A549 treated with DMSO at 1 μM for 4 hours (cell line): Measurements from ENCODE around the gene CDHR2. TPM values are rescaled to one million over a fixed set of nuclear protein-coding genes. Genes with fewer than 3 reads are reported as not detected.

Source experiments
- total RNA-seq: library from RNA; stranded (reverse); fragments of 200-300 nt; extraction: Qiagen RNA extraction; gene quantifications from 5 replicates; pipeline ENCODE4 v1.2.3, GENCODE V29; 2022; ENCODE audit warnings: low read depth

The CDHR2 gene
- total RNA-seq, result 0.04 to 0.08 TPM (median 0.06 TPM) in 5 replicates

GRCh38 chr5:176548967-176549444, at the start of gene CDHR2:
CDHR2 (plus strand) TSS chr5:176549342; CDS start chr5:176565353, 16,011 bp downstream.

GRCh38 chr5:176536902-176537553, 12.1 kb upstream of the CDHR2 start, which contains the start of gene RNF44:
RNF44 (minus strand) TSS chr5:176537402; CDS start chr5:176532472, 4,930 bp downstream.

GRCh38 chr5:176609724-176610434, 60.7 kb downstream of the CDHR2 start, which contains the start of gene GPRIN1:
GPRIN1 (minus strand) TSS chr5:176610156; CDS start chr5:176599834, 10,322 bp downstream.

GRCh38 chr5:176629853-176630680, 80.9 kb downstream of the CDHR2 start, which contains the start of the genes EIF4E1B and SNCB:
EIF4E1B (plus strand) TSS chr5:176630675; CDS start chr5:176642788, 12,113 bp downstream.
SNCB (minus strand) TSS chr5:176630534; CDS start chr5:176629654, 880 bp downstream.

Other genes with a start within 250 kb of the CDHR2 start
- gene KIAA1191, start 187.6 kb upstream of the CDHR2 start, total RNA-seq, result 64.4 to 86.2 TPM (median 79.2 TPM) in 5 replicates
- 0.31 to 1.1 TPM (median 0.76 TPM) in 5 replicates for gene ARL10, start 183.9 kb upstream of the CDHR2 start, total RNA-seq
- 121 to 132 TPM (median 126 TPM) in 5 replicates for gene NOP16, start 160.7 kb upstream of the CDHR2 start, total RNA-seq
- gene HIGD2A, start 160.6 kb upstream of the CDHR2 start, total RNA-seq, result 234 to 275 TPM (median 243 TPM) in 5 replicates
- gene CLTB, start 132.8 kb upstream of the CDHR2 start, total RNA-seq, result 73.1 to 113 TPM (median 98.3 TPM) in 5 replicates
- 49.5 to 54.6 TPM (median 53.4 TPM) in 5 replicates for gene FAF2, start 101.0 kb upstream of the CDHR2 start, total RNA-seq
- 31.2 to 47.4 TPM (median 42.0 TPM) in 5 replicates for gene RNF44, start 11.9 kb upstream of the CDHR2 start, total RNA-seq
- 7.3 to 10.3 TPM (median 9.4 TPM) in 5 replicates for gene GPRIN1, start 60.8 kb downstream of the CDHR2 start, total RNA-seq
- gene SNCB, start 81.2 kb downstream of the CDHR2 start, total RNA-seq, result 0.91 to 1.4 TPM (median 1.2 TPM) in 5 replicates
- gene EIF4E1B, start 81.3 kb downstream of the CDHR2 start, total RNA-seq, result not detected in 5 replicates
- gene TSPAN17, start 98.1 kb downstream of the CDHR2 start, total RNA-seq, result 57.1 to 69.3 TPM (median 63.6 TPM) in 5 replicates